PC-3 (cell line): ENCODE results near the gene ASIC3. TPM values are rescaled to one million over a fixed set of nuclear protein-coding genes. Genes with fewer than 3 reads are reported as not detected.
A peak's percentile ranks its signal among the peaks of the same experiment; 100 is the strongest.

ENCODE experiments used
- ATAC-seq: fragments of 200-7000 bp; cut with Tn5 transposase; 2 replicates; pipeline ENCODE4 v1.9.1; 2020; ENCODE audit warnings: mild to moderate bottlenecking, moderate library complexity
- BruUV-seq: library from RNA; stranded (reverse); fragments of 400-500 nt; replicated peaks from 2 replicates; lab custom pipeline; 2021; lab: Mats Ljungman, UMichigan
- CTCF ChIA-PET: fragments of 300-600 bp; sonication (Branson Sonifier 250); formaldehyde crosslinking; loops from one replicate; lab custom pipeline; 2022; ENCODE audit warnings: antibody characterized with exemption; lab: Charles Lee
- POLR2A ChIA-PET: fragments of 300-600 bp; sonication (Branson Sonifier 250); formaldehyde crosslinking; loops from one replicate; lab custom pipeline; 2022; ENCODE audit warnings: antibody characterized with exemption; ENCODE audit not compliant: unreplicated experiment; lab: Charles Lee
- DNase-seq: peaks from one replicate; pipeline ENCODE4 v3.0.0-alpha.2; 2015
- H2AFZ ChIP-seq: fragments of 300-600 bp; sonication (generic); 2 replicates; pipeline ENCODE4 v1.6.0; 2016; ENCODE audit warnings: antibody characterized with exemption, low read length
- H3F3A ChIP-seq: fragments of 300-600 bp; sonication (generic); one replicate; pipeline ENCODE4 v1.6.0; 2017; ENCODE audit warnings: antibody characterized with exemption, low read length, control low read depth, mild to moderate bottlenecking; ENCODE audit not compliant: unreplicated experiment
- H3K27ac ChIP-seq: fragments of 300-600 bp; sonication (generic); 2 replicates; pipeline ENCODE4 v1.5.1; 2016; ENCODE audit warnings: mild to moderate bottlenecking, low read length
- H3K27me3 ChIP-seq: fragments of 300-600 bp; sonication (generic); 2 replicates; pipeline ENCODE4 v1.6.1; 2016; ENCODE audit warnings: low read length, mixed read lengths
- H3K36me3 ChIP-seq: fragments of 300-600 bp; sonication (generic); 2 replicates; pipeline ENCODE4 v1.6.1; 2016; ENCODE audit warnings: low read depth, mixed run types, low read length, mixed read lengths
- H3K4me1 ChIP-seq: fragments of 300-600 bp; sonication (generic); 2 replicates; pipeline ENCODE4 v1.5.1; 2016; ENCODE audit warnings: low read length; ENCODE audit not compliant: insufficient read depth
- H3K4me2 ChIP-seq: fragments of 300-600 bp; sonication (generic); 2 replicates; pipeline ENCODE4 v1.6.0; 2016; ENCODE audit warnings: low read length
- H3K4me3 ChIP-seq: fragments of 300-600 bp; sonication (generic); 2 replicates; pipeline ENCODE4 v1.5.1; 2016; ENCODE audit warnings: mild to moderate bottlenecking, low read length, mixed read lengths
- H3K79me2 ChIP-seq: fragments of 300-600 bp; sonication (generic); 2 replicates; pipeline ENCODE4 v1.6.1; 2017; ENCODE audit warnings: low read length, mixed read lengths
- H3K9ac ChIP-seq: fragments of 300-600 bp; sonication (generic); 2 replicates; pipeline ENCODE4 v1.6.0; 2016; ENCODE audit warnings: mild to moderate bottlenecking, low read length
- H3K9me2 ChIP-seq: fragments of 300-600 bp; sonication (generic); replicated peaks from 2 replicates; pipeline ENCODE4 v1.6.1; 2016; ENCODE audit warnings: mixed run types, low read length, mixed read lengths
- H3K9me3 ChIP-seq: fragments of 300-600 bp; sonication (generic); 2 replicates; pipeline ENCODE4 v1.6.1; 2016; ENCODE audit warnings: low read length, mixed read lengths
- H4K20me1 ChIP-seq: fragments of 300-600 bp; sonication (generic); 2 replicates; pipeline ENCODE4 v1.6.1; 2016; ENCODE audit warnings: low read length, mixed read lengths
- EZH2 ChIP-seq: fragments of 300-600 bp; sonication (generic); IDR thresholded peaks from one replicate; pipeline ENCODE4 v1.6.1; 2017; ENCODE audit warnings: antibody characterized with exemption, mild to moderate bottlenecking, low read length; ENCODE audit not compliant: unreplicated experiment
- EZH2phosphoT487 ChIP-seq: fragments of 300-600 bp; sonication (generic); IDR thresholded peaks from 2 replicates; pipeline ENCODE4 v1.6.1; 2018; ENCODE audit warnings: mild to moderate bottlenecking, antibody characterized with exemption, low read length, borderline replicate concordance
- intact Hi-C: fragments of 100-400 bp; cut with micrococcal nuclease; formaldehyde crosslinking; loops from 2 replicates; pipeline ENCODE4 v1.9.0; 2023
- total RNA-seq: library from RNA; depleted of rRNA; stranded (reverse); fragments of >200 nt; gene quantifications from 2 replicates; pipeline ENCODE4 v1.2.3, GENCODE V29; 2014
- TF ChIP-seq, protein P1 (sequence below): fragments of 300-600 bp; sonication (generic); conservative IDR thresholded peaks from 2 replicates; pipeline ENCODE4 v1.5.1; 2017; ENCODE audit warnings: antibody characterized with exemption, low read depth, mild to moderate bottlenecking, low read length

The ASIC3 gene
- total RNA-seq, 1 experiment from 2014 or later: 1.7 TPM

DNA sequence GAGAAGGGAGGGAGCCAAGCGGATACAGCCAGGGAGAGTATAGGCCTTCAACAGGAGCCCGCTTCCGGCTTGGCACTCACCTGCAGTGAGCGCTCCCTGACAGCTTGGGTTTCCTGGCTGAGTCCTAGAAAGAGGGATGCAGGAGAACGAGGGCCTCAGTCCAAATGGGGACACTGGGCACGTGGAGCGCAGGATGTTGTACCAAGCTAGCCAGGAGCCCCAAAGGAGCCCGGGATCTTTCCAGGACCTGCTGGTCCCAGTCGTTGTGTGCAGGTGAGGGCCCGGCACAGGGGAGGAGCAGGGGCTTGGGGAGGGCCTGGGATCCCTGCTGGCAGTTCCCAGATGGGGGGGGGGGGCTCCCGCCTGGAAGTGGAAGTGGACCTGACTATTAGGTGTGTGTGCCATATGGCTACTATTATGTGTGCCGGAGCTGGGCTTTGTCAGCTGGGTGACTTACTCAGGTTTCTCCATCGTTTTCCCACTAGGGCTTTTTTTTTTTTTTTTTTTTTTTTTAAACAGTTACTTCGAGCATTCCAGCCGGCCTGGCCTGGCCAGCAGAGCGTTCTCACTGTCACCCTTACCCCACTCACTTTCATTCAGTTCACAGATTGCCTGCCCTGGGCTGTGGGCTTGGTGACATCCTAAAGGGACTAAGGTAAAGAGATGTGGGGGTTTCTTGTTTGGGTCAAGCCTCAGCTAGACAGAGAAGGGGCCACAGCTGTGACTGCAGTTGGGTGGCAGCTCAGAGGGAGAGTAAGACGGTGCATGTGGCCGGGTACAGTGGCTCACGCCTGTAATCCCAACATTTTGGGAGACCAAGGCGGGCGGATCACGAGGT lies 41.8 kb downstream of the ASIC3 start:
- ATAC-seq (no peak), DNase-seq (no peak)
- Histone ChIP-seq H3K4me1 (peaks cover 30% of the 10 kb centered on the region), H3K27ac (0 out of 2 replicates have a peak overlapping the region, but pooled peaks have one; percentile 42), H3K4me3 (no peak overlapping the region), H3K27me3 (no peaks in the 10 kb centered on the region), H3K4me2 (peak overlapping the region; percentile 100; the same call in 1 of the 2 replicates), H3K9me2 (no peaks in the 10 kb centered on the region), H3K79me2 (peaks cover 84% of the 10 kb centered on the region), H2AFZ (no peak overlapping the region), H3K9ac (no peak overlapping the region), H3K9me3 (no peaks in the 10 kb centered on the region), H3K36me3 (no peaks in the 10 kb centered on the region; the same call in 1 of the 2 replicates), H4K20me1 (peaks cover 29% of the 10 kb centered on the region), H3F3A (no peaks in the 10 kb centered on the region)
- CTCF ChIA-PET: no interaction called here
- BruUV-seq: no TSS peak
- POLR2A ChIA-PET: no interaction called here
- no peak for TF ChIP-seq EZH2phosphoT487
- TF ChIP-seq, protein P1, sequence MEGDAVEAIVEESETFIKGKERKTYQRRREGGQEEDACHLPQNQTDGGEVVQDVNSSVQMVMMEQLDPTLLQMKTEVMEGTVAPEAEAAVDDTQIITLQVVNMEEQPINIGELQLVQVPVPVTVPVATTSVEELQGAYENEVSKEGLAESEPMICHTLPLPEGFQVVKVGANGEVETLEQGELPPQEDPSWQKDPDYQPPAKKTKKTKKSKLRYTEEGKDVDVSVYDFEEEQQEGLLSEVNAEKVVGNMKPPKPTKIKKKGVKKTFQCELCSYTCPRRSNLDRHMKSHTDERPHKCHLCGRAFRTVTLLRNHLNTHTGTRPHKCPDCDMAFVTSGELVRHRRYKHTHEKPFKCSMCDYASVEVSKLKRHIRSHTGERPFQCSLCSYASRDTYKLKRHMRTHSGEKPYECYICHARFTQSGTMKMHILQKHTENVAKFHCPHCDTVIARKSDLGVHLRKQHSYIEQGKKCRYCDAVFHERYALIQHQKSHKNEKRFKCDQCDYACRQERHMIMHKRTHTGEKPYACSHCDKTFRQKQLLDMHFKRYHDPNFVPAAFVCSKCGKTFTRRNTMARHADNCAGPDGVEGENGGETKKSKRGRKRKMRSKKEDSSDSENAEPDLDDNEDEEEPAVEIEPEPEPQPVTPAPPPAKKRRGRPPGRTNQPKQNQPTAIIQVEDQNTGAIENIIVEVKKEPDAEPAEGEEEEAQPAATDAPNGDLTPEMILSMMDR: no peak
- no peak for TF ChIP-seq EZH2
- intact Hi-C loops: loop anchor here (1.0 kb wide), 1 partner anchor 23 kb away; no protein-coding TSS in a partner anchor

GRCh38 chr7:151091003-151091402 lies 42.7 kb downstream of the ASIC3 start:
- intact Hi-C loops: no loop called here
- H3F3A ChIP-seq: no peaks in the 10 kb centered on the region
- H3K27ac ChIP-seq: no peak overlapping the region
- no peak for ATAC-seq
- no peak overlapping the region for H3K4me3 ChIP-seq
- no peak overlapping the region for H3K4me2 ChIP-seq
- TF ChIP-seq EZH2 (no peak), EZH2phosphoT487 (no peak)
- TF ChIP-seq, protein P1: no peak
- H3K9me2 ChIP-seq: no peaks in the 10 kb centered on the region
- CTCF ChIA-PET: no interaction called here
- H3K9ac ChIP-seq: no peak overlapping the region
- H3K36me3 ChIP-seq: no peaks in the 10 kb centered on the region; the same call in 1 of the 2 replicates
- no peak overlapping the region for H2AFZ ChIP-seq
- H4K20me1 ChIP-seq: peaks cover 34% of the 10 kb centered on the region
- H3K9me3 ChIP-seq: no peaks in the 10 kb centered on the region
- BruUV-seq: no TSS peak
- H3K4me1 ChIP-seq: peaks cover 23% of the 10 kb centered on the region
- POLR2A ChIA-PET: no interaction called here
- no peaks in the 10 kb centered on the region for H3K27me3 ChIP-seq
- no peak for DNase-seq
- H3K79me2 ChIP-seq: peaks cover 93% of the 10 kb centered on the region

- no peaks in the 10 kb centered on the region for H3K9me3 ChIP-seq
- H3K4me2 ChIP-seq: no peak overlapping the region
- intact Hi-C loops: no loop called here
- H3K36me3 ChIP-seq: no peaks in the 10 kb centered on the region; the same call in 1 of the 2 replicates
- H3K27ac ChIP-seq: no peak overlapping the region
- ChIA-PET POLR2A (no interaction called here), CTCF (no interaction called here)
- H4K20me1 ChIP-seq: peaks cover 35% of the 10 kb centered on the region
- H2AFZ ChIP-seq: no peak overlapping the region
- DNase-seq: no peak
- no peaks in the 10 kb centered on the region for H3K27me3 ChIP-seq
- no TSS peak for BruUV-seq
- no peaks in the 10 kb centered on the region for H3F3A ChIP-seq
- no peak for ATAC-seq
- no peaks in the 10 kb centered on the region for H3K9me2 ChIP-seq
- H3K9ac ChIP-seq: no peak overlapping the region
- H3K79me2 ChIP-seq: peaks cover 96% of the 10 kb centered on the region
- H3K4me1 ChIP-seq: peaks cover 23% of the 10 kb centered on the region
- no peak overlapping the region for H3K4me3 ChIP-seq
- TF ChIP-seq EZH2: no peak
- TF ChIP-seq EZH2phosphoT487: no peak
- TF ChIP-seq, protein P1: peak; percentile 64
Measured at GRCh38 chr7:151091431-151091830, 43.1 kb downstream of the ASIC3 start.
